ENCODE results near the gene WWOX.

DNA sequence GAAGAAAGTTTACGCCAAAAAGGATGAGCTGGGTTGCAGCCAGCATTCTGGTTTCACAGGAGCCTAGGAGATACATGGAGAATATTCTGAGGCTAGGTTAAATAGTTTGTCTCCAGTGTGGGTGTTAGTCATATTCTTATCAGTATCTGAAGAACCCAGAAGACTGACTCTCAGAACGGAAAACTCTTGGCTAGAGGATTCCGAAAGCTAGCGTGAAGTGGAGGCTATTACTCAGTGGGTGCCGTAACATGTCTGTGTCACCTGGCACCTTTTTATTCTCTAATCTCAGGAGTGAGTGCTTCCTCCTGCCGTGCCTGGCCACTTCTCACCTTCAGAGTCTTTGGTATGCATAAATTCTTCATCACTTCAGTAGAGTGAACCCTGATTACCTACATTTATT, 199.5 kb downstream of the WWOX start:
- TF ChIP-seq, protein P1, sequence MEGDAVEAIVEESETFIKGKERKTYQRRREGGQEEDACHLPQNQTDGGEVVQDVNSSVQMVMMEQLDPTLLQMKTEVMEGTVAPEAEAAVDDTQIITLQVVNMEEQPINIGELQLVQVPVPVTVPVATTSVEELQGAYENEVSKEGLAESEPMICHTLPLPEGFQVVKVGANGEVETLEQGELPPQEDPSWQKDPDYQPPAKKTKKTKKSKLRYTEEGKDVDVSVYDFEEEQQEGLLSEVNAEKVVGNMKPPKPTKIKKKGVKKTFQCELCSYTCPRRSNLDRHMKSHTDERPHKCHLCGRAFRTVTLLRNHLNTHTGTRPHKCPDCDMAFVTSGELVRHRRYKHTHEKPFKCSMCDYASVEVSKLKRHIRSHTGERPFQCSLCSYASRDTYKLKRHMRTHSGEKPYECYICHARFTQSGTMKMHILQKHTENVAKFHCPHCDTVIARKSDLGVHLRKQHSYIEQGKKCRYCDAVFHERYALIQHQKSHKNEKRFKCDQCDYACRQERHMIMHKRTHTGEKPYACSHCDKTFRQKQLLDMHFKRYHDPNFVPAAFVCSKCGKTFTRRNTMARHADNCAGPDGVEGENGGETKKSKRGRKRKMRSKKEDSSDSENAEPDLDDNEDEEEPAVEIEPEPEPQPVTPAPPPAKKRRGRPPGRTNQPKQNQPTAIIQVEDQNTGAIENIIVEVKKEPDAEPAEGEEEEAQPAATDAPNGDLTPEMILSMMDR (optimal IDR thresholded peaks at IDR 0.05 in 1 of 3, IDR thresholded peaks at IDR 0.05 in 1 of 3, conservative IDR thresholded peaks at IDR 0.05 in 1 of 3; ENCODE audit: extremely low read depth in 1 of 3, insufficient read depth in 2 of 3, low read length in 3 of 3): no peak
- TF ChIP-seq EZH2 (IDR thresholded peaks at IDR 0.05; ENCODE audit: low read length): no peak

Data from keratinocyte (primary cell).